Ramos (cell line): ENCODE data around the gene POU2F2.
"Not testable (repeated sequence)": the region's sequence is repeated elsewhere in the genome, so short reads cannot be mapped to it uniquely, and the experiment has no call there.

Source experiments
- in situ Hi-C: fragments of 300-500 bp; cut with MboI; formaldehyde crosslinking; loops from one replicate; pipeline ENCODE4 v1.14.3; 2022; ENCODE audit warnings: low sequenced_read_pairs; ENCODE audit not compliant: unreplicated experiment

POU2F2 gene

GRCh38 chr19:42068361-42068755 lies 63.9 kb downstream of the POU2F2 start:
- in situ Hi-C loops: no loop called here

- in situ Hi-C loops: no loop called here
These were observed 64.8 kb downstream of the POU2F2 start for GRCh38 chr19:42067315-42067888.

GRCh38 chr19:42066075-42066754 lies 66.0 kb downstream of the POU2F2 start:
- in situ Hi-C loops: no loop called here

GRCh38 chr19:42065511-42065910 lies 66.7 kb downstream of the POU2F2 start:
- in situ Hi-C loops: no loop called here

- in situ Hi-C loops: no loop called here
These were observed 67.2 kb downstream of the POU2F2 start for GRCh38 chr19:42065051-42065450.

- in situ Hi-C loops: no loop called here
These were observed 67.8 kb downstream of the POU2F2 start for GRCh38 chr19:42064432-42064831.

- in situ Hi-C loops: no loop called here
These were observed 69.9 kb downstream of the POU2F2 start for GRCh38 chr19:42062381-42062780.

- in situ Hi-C loops: no loop called here
These were observed 72.1 kb downstream of the POU2F2 start for GRCh38 chr19:42060117-42060516.

- in situ Hi-C loops: no loop called here
These were observed 73.0 kb downstream of the POU2F2 start for GRCh38 chr19:42059196-42059595.

- in situ Hi-C loops: no loop called here
These were observed 74.4 kb downstream of the POU2F2 start for GRCh38 chr19:42057846-42058245.

- in situ Hi-C loops: no loop called here
These were observed 78.0 kb downstream of the POU2F2 start for GRCh38 chr19:42054205-42054604.

- in situ Hi-C loops: no loop called here
These were observed 79.0 kb downstream of the POU2F2 start for GRCh38 chr19:42053037-42053935.

GRCh38 chr19:42052241-42052863 lies 79.9 kb downstream of the POU2F2 start:
- in situ Hi-C loops: no loop called here

GRCh38 chr19:42051166-42052115 lies 80.8 kb downstream of the POU2F2 start:
- in situ Hi-C loops: no loop called here

- in situ Hi-C loops: no loop called here
These were observed 83.3 kb downstream of the POU2F2 start for GRCh38 chr19:42048992-42049391.

GRCh38 chr19:42045575-42045974 lies 86.7 kb downstream of the POU2F2 start:
- in situ Hi-C loops: no loop called here

GRCh38 chr19:42042455-42043170 lies 89.6 kb downstream of the POU2F2 start:
- in situ Hi-C loops: no loop called here

- in situ Hi-C loops: not testable (repeated sequence)
These were observed 91.8 kb downstream of the POU2F2 start for GRCh38 chr19:42040491-42040890.

GRCh38 chr19:42040031-42040430 lies 92.2 kb downstream of the POU2F2 start:
- in situ Hi-C loops: no loop called here
